Cardiac muscle cell (in vitro differentiated cells and primary cell): ENCODE results near the gene MTOR. TPM values are rescaled to one million over a fixed set of nuclear protein-coding genes. Genes with fewer than 3 reads are reported as not detected.

Source experiments
- DNase-seq, 2 donors: peaks; one replicate each; pipeline versions ENCODE4 v3.0.0 to v3.0.0-alpha.2; 2010 to 2017; ENCODE audit warnings: low read depth in 1 of 2, low spot score in 1 of 2
- H3K27ac ChIP-seq: fragments of 200-600 bp; sonication (generic); 2 replicates; pipeline ENCODE4 v1.5.1; 2016
- H3K27me3 ChIP-seq: fragments of 200-600 bp; sonication (generic); 2 replicates; pipeline ENCODE4 v1.6.0; 2016; ENCODE audit warnings: control low read depth
- H3K36me3 ChIP-seq: fragments of 200-600 bp; sonication (generic); 2 replicates; pipeline ENCODE4 v1.5.1; 2016; ENCODE audit warnings: control low read depth
- H3K4me1 ChIP-seq: fragments of 200-600 bp; sonication (generic); 2 replicates; pipeline ENCODE4 v1.8.1; 2017; ENCODE audit warnings: low read depth, mild to moderate bottlenecking, mixed run types
- H3K4me3 ChIP-seq: fragments of 200-600 bp; sonication (generic); 2 replicates; pipeline ENCODE4 v1.5.1; 2016; ENCODE audit warnings: mild to moderate bottlenecking
- H3K9me3 ChIP-seq: fragments of 200-600 bp; sonication (generic); 2 replicates; pipeline ENCODE4 v1.5.1; 2017; ENCODE audit warnings: low read depth, mild to moderate bottlenecking, control low read depth
- polyA plus RNA-seq: library from polyadenylated mRNA; unstranded; fragments of >200 nt; fragmentation: Nextera tagmentation; extraction: Ambion mirVana; gene quantifications from 2 replicates; pipeline ENCODE4 v1.2.1, GENCODE V29; 2016
- total RNA-seq: library from RNA; depleted of rRNA; stranded (reverse); fragments of >200 nt; gene quantifications from 2 replicates; pipeline ENCODE4 v1.2.3, GENCODE V29; 2016
- TF ChIP-seq, protein P1 (sequence below): IDR thresholded peaks from 2 replicates; pipeline ENCODE4 v1.5.1; 2012; ENCODE audit warnings: low read depth, mild to moderate bottlenecking, low read length

The MTOR gene
- total and polyA plus RNA-seq, 2 experiments from 2014 or later, result 21.5 to 45.7 TPM

DNA sequence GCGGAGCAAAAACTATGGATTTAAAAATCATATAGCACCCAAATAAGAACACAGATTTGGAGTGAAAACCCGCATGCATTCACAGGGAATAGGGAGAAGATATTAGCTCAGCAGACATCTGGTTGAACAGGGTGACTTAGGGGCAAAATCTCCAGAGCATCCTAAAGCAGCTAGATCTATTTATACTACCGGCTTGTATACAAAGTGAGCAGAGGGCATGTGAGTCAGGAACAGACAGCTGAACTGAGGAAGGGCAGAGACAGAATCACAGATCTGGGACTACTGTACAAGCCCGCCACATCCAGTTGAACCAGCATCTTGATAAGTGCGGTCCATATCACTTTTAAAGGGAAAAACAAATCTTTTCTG, 127.5 kb downstream of the MTOR start:
- Histone ChIP-seq H3K36me3 (peaks cover 53% of the 10 kb centered on the region), H3K27ac (no peak overlapping the region), H3K4me3 (no peak overlapping the region), H3K27me3 (no peaks in the 10 kb centered on the region), H3K4me1 (no peaks in the 10 kb centered on the region), H3K9me3 (no peaks in the 10 kb centered on the region)
- no peak for DNase-seq
- TF ChIP-seq, protein P1, sequence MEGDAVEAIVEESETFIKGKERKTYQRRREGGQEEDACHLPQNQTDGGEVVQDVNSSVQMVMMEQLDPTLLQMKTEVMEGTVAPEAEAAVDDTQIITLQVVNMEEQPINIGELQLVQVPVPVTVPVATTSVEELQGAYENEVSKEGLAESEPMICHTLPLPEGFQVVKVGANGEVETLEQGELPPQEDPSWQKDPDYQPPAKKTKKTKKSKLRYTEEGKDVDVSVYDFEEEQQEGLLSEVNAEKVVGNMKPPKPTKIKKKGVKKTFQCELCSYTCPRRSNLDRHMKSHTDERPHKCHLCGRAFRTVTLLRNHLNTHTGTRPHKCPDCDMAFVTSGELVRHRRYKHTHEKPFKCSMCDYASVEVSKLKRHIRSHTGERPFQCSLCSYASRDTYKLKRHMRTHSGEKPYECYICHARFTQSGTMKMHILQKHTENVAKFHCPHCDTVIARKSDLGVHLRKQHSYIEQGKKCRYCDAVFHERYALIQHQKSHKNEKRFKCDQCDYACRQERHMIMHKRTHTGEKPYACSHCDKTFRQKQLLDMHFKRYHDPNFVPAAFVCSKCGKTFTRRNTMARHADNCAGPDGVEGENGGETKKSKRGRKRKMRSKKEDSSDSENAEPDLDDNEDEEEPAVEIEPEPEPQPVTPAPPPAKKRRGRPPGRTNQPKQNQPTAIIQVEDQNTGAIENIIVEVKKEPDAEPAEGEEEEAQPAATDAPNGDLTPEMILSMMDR, result no peak

DNA sequence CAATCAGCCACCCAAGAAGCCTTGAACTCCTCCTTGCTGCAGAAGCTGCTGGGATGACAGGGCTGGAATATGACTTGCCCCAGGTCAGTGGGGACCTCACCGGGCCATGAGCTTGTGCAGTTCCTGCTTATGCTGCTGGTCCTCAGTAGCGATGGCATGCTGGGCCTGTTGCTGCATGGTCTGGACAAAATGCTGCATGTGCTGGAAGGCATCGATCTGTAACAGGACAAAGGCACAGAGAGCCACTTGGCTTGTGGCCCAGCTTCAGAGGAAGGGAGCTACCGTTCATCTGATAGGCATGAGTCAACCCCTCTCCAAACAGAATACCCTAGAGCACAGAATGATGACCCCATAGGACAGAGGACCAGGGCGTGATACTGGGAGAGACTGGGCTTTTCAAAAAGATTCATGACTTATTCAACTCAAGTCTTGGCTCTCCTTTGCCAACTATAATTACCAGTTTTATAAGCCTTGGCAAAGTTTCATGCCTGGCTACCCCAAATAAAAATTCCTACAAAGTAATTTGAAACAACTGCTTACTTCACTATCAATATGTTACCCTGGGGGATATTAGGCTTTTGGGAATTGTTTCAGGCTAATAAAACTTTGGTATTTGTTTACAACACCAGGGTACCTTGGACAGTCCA, 128.0 kb downstream of the MTOR start:
- Histone ChIP-seq H3K27me3 (no peaks in the 10 kb centered on the region), H3K4me3 (no peak overlapping the region), H3K36me3 (peaks cover 56% of the 10 kb centered on the region), H3K27ac (no peak overlapping the region), H3K9me3 (no peaks in the 10 kb centered on the region), H3K4me1 (no peaks in the 10 kb centered on the region)
- no peak for DNase-seq
- TF ChIP-seq, protein P1, result no peak

DNA sequence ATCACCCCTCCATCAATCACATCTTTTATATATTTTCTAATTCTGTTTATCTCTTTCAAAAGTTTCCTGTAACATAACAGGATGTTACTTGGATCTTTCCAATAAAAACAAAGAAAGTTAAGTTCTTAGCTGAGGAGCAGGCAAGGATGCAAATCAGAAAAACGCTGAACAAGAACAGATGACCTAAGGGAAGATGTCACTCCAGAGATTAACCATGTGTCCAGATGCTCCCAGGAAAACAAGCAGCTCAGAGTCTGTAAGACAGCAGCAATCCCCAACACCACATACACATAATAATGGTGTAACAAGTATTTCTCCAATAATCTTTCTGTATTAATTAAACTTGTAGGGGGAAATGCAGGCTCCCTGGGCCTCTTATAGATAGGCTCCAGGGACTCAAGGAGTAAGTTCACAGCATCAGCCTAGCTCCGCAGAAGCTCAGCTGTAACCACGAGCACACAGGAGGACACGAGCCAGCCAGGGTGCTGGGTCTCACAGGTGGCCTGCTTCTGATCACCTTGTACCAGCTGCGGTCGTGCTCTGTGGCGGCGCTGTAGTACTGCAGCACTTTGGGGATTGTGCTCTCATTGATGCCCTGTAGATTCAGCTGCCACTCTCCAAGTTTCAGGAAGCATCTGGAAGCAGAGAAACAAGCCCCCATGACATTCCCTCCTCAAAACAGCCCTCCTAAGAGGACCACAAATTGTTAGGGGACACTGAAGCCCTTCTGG, 129.6 kb downstream of the MTOR start:
- peaks cover 58% of the 10 kb centered on the region for H3K36me3 ChIP-seq
- no peaks in the 10 kb centered on the region for H3K27me3 ChIP-seq
- no peak overlapping the region for H3K27ac ChIP-seq
- H3K4me1 ChIP-seq, result no peaks in the 10 kb centered on the region
- H3K4me3 ChIP-seq, result no peak overlapping the region
- TF ChIP-seq, protein P1, result no peak
- no peaks in the 10 kb centered on the region for H3K9me3 ChIP-seq
- DNase-seq, result no peak

DNA sequence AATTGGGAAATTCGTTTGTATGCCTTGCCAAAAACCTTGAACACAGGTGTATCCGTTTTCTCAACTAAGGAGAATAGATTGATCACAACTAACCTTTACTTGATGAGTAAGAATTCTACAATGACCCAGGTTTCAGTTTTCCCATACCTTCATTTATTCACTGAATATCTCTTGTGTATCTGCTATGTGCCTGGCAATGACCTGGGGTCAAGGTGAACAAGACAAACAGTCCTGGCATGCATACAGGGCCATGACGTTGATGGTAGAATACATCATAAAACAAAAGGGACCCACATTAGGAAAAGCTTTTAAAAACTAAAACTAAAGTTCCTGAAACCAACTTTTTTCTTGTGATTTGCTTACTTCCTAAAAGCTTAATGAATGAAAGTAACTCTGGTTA, 130.5 kb downstream of the MTOR start:
- Histone ChIP-seq H3K27me3 (no peaks in the 10 kb centered on the region), H3K27ac (no peak overlapping the region), H3K4me1 (no peaks in the 10 kb centered on the region), H3K36me3 (peaks cover 59% of the 10 kb centered on the region), H3K9me3 (no peaks in the 10 kb centered on the region), H3K4me3 (no peak overlapping the region)
- TF ChIP-seq, protein P1, result no peak
- DNase-seq, result no peak

DNA sequence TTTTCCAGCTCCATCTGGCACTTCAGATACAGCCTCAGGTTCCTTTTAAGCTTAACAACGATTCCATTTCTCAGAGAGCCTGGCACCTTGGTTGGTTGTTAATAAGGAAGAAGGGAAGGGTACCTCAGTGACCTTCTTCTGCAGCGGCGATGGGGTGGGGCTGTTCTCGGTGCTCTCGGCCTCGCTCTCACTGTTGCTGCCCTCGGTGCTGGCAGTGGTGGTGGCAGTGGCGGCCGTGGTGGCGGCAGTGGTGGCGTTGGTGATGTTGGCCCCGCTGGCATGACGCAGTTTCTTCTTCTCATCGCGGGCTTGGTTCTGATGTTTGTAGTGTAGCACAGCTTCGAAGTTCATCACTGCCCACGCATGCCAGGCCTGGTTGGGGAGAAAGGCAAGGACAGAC, 131.9 kb downstream of the MTOR start:
- H3K4me3 ChIP-seq, result no peak overlapping the region
- TF ChIP-seq, protein P1, result no peak
- no peak for DNase-seq
- H3K4me1 ChIP-seq, result no peaks in the 10 kb centered on the region
- H3K27ac ChIP-seq, result no peak overlapping the region
- no peaks in the 10 kb centered on the region for H3K9me3 ChIP-seq
- H3K27me3 ChIP-seq, result no peaks in the 10 kb centered on the region
- H3K36me3 ChIP-seq, result peaks cover 65% of the 10 kb centered on the region
